Measurements from ENCODE around the gene SLIRP.

GRCh38 chr14:77763978-77764377, 56.1 kb downstream of the SLIRP start:
- no peak for TF ChIP-seq CTCF (IDR thresholded peaks at IDR 0.05)
- no peak for TF ChIP-seq POLR2AphosphoS5 (IDR thresholded peaks at IDR 0.05; ENCODE audit: low read depth, low read length)
- no peak for TF ChIP-seq REST (IDR thresholded peaks at IDR 0.05; ENCODE audit: insufficient read depth in 1 of 2, low read depth in 2 of 2, low read length in 1 of 2)

Measured in Panc1 (cell line).